H7 (cell line): ENCODE results near the gene GTF2A1. TPM values are rescaled to one million over a fixed set of nuclear protein-coding genes. Genes with fewer than 3 reads are reported as not detected.

Experiments used
- DNase-seq: peaks from one replicate; pipeline ENCODE4 v3.0.0; 2012
- H3K27me3 ChIP-seq: 2 replicates; pipeline ENCODE4 v1.6.0; 2011; ENCODE audit warnings: mild to moderate bottlenecking, low read length; ENCODE audit not compliant: control insufficient read depth, insufficient read depth
- H3K36me3 ChIP-seq: replicated peaks from 2 replicates; pipeline ENCODE4 v1.5.1; 2011; ENCODE audit warnings: low read length; ENCODE audit not compliant: control insufficient read depth, insufficient read depth
- H3K4me3 ChIP-seq: 2 replicates; pipeline ENCODE4 v1.5.1; 2011; ENCODE audit warnings: low read depth, mild to moderate bottlenecking, control low read depth, low read length, moderate library complexity; ENCODE audit not compliant: insufficient read depth
- total RNA-seq: library from RNA; depleted of rRNA; stranded (reverse); fragments of >200 nt; shearing (Covaris generic); gene quantifications from 2 replicates; pipeline ENCODE4 v1.2.3, GENCODE V29; 2014; rRNA removed

GTF2A1 gene
- 25.8 and 29.6 TPM in 2 replicates for total RNA-seq

GRCh38 chr14:81220830-81221578, at the start of gene GTF2A1:
Gene GTF2A1, minus strand, starts transcription at chr14:81220959. Its CDS starts 441 bp downstream, at chr14:81220518.
- peak within 1 kb of the TSS; percentile 85 for H3K4me3 ChIP-seq
- peak; percentile 96 for DNase-seq
- H3K36me3 ChIP-seq = peaks cover 2% of the 10 kb centered on the region; the same call in 1 of the 2 replicates
- H3K27me3 ChIP-seq = no peaks in the 10 kb centered on the region

- no peak overlapping the region for H3K4me3 ChIP-seq
- DNase-seq = no peak
These were observed 49.2 kb upstream of the GTF2A1 start for GRCh38 chr14:81269979-81270375.

GRCh38 chr14:81269100-81269978, 48.6 kb upstream of the GTF2A1 start:
- Histone ChIP-seq H3K4me3 (no peak overlapping the region), H3K27me3 (no peaks in the 10 kb centered on the region), H3K36me3 (no peaks in the 10 kb centered on the region)
- peak; percentile 75 for DNase-seq

More at GRCh38 chr14:81269979-81270375, 49.2 kb upstream of the GTF2A1 start:
- Histone ChIP-seq H3K36me3 (no peaks in the 10 kb centered on the region), H3K27me3 (no peaks in the 10 kb centered on the region)

GRCh38 chr14:81268016-81268416, 47.3 kb upstream of the GTF2A1 start:
- no peak overlapping the region for H3K4me3 ChIP-seq
- DNase-seq = no peak
- H3K36me3 ChIP-seq = no peaks in the 10 kb centered on the region
- no peaks in the 10 kb centered on the region for H3K27me3 ChIP-seq

- Histone ChIP-seq H3K36me3 (no peaks in the 10 kb centered on the region), H3K27me3 (no peaks in the 10 kb centered on the region), H3K4me3 (no peak overlapping the region)
- no peak for DNase-seq
These were observed 44.9 kb upstream of the GTF2A1 start for GRCh38 chr14:81265636-81266169.

GRCh38 chr14:81264671-81265070, 43.9 kb upstream of the GTF2A1 start:
- H3K27me3 ChIP-seq = no peaks in the 10 kb centered on the region
- no peak for DNase-seq
- H3K4me3 ChIP-seq = no peak overlapping the region
- no peaks in the 10 kb centered on the region for H3K36me3 ChIP-seq

GRCh38 chr14:81263777-81264410, 43.1 kb upstream of the GTF2A1 start:
- DNase-seq = no peak
- Histone ChIP-seq H3K27me3 (no peaks in the 10 kb centered on the region), H3K4me3 (no peak overlapping the region), H3K36me3 (no peaks in the 10 kb centered on the region)

- no peak for DNase-seq
- Histone ChIP-seq H3K36me3 (no peaks in the 10 kb centered on the region), H3K27me3 (no peaks in the 10 kb centered on the region), H3K4me3 (no peak overlapping the region)
These were observed 40.4 kb upstream of the GTF2A1 start for GRCh38 chr14:81261176-81261575.

- no peak overlapping the region for H3K4me3 ChIP-seq
- H3K36me3 ChIP-seq = no peaks in the 10 kb centered on the region
- DNase-seq = no peak
- no peaks in the 10 kb centered on the region for H3K27me3 ChIP-seq
These were observed 40.0 kb upstream of the GTF2A1 start for GRCh38 chr14:81260732-81261131.

- Histone ChIP-seq H3K27me3 (no peaks in the 10 kb centered on the region), H3K4me3 (no peak overlapping the region), H3K36me3 (no peaks in the 10 kb centered on the region)
- DNase-seq = no peak
These were observed 35.7 kb upstream of the GTF2A1 start for GRCh38 chr14:81256289-81256960.

- Histone ChIP-seq H3K27me3 (no peaks in the 10 kb centered on the region), H3K36me3 (no peaks in the 10 kb centered on the region), H3K4me3 (no peak overlapping the region)
- DNase-seq = no peak
These were observed 31.5 kb upstream of the GTF2A1 start for GRCh38 chr14:81252278-81252677.

- H3K27me3 ChIP-seq = no peaks in the 10 kb centered on the region
- H3K36me3 ChIP-seq = no peaks in the 10 kb centered on the region
- no peak overlapping the region for H3K4me3 ChIP-seq
- no peak for DNase-seq
These were observed 26.6 kb upstream of the GTF2A1 start for GRCh38 chr14:81247271-81247766.

GRCh38 chr14:81246461-81247270, 25.9 kb upstream of the GTF2A1 start:
- DNase-seq = no peak
- H3K27me3 ChIP-seq = no peaks in the 10 kb centered on the region
- no peaks in the 10 kb centered on the region for H3K36me3 ChIP-seq
- H3K4me3 ChIP-seq = no peak overlapping the region
